ENCODE results near the gene DCLK3. TPM values are rescaled to one million over a fixed set of nuclear protein-coding genes. Genes with fewer than 3 reads are reported as not detected.

DCLK3 gene
- total and polyA plus RNA-seq, 2 donors (not counting 1 experiment from before 2014, with no cell fraction given) = not detected

DNA sequence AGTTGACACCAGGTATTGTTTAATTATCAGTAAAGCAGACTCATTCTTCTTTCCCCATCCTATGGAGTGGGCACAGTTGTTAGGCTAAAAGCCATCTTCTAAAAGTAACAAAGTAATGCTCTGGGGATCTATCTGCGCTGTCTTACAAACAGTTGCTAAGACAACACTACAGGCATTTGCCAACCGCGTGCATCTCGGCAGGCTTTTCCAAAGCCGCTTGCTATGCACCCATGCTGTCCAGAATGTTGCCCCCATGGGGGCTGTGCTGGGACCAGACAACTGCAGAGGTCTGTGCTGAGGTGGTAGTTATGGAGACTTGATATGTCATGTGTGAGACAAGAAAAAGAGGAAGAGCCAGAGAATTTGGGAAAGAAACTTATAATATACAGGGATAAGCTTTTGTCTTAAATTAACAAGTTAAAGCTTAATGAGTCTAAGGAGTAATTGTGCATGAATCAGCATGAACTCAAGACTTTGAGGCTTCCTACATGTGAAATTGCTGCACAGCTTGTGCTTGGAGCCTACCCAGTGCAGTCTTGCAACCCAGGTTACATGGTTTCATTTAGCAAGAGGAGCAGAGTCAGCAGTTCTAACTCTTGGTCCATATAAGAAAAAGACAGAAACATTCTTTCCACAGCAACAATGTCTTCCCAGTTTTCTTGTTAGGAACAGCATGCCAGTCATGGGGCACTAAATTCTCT, 38.9 kb upstream of the DCLK3 start:
- Histone ChIP-seq H3K27me3 (replicated peaks in 1 of 4; ENCODE audit: control extremely low read depth in 1 of 4, control insufficient read depth in 3 of 4, insufficient read depth in 4 of 4, low read length in 3 of 4) (peaks cover 0 to 3% (median 0%) of the 10 kb centered on the region in 4 experiments), H4K20me1 (ENCODE audit: control insufficient read depth, insufficient read depth, low read length, poor library complexity, severe bottlenecking) (no peaks in the 10 kb centered on the region), H3K79me2 (ENCODE audit: control insufficient read depth, insufficient read depth, low read length) (no peaks in the 10 kb centered on the region), H3K4me2 (replicated peaks; ENCODE audit: low read depth, low read length, poor library complexity, severe bottlenecking) (no peak overlapping the region), H3K9ac (ENCODE audit: low read length) (no peak overlapping the region), H3K27ac (ENCODE audit: low read length in 2 of 2) (no peak overlapping the region), H3K4me1 (ENCODE audit: control insufficient read depth in 2 of 2, insufficient read depth in 2 of 2, low read length in 2 of 2) (no peaks in the 10 kb centered on the region), H3K4me3 (ENCODE audit: control extremely low read depth in 1 of 5, extremely low read depth in 1 of 5, insufficient read depth in 1 of 5, low read depth in 2 of 5, low read length in 4 of 5) (no peak overlapping the region), H2AFZ (ENCODE audit: insufficient read depth, low read depth, low read length, poor library complexity, severe bottlenecking) (no peak overlapping the region), H3K9me3 (ENCODE audit: control extremely low read depth in 1 of 3, control insufficient read depth in 2 of 3, insufficient read depth in 1 of 3, low read length in 2 of 3) (peaks cover 2 to 13% (median 12%) of the 10 kb centered on the region in 3 donors), H3K36me3 (replicated peaks in 1 of 2; ENCODE audit: control extremely low read depth in 1 of 2, control insufficient read depth in 1 of 2, extremely low read depth in 1 of 2, insufficient read depth in 2 of 2, low read length in 1 of 2) (no peaks in the 10 kb centered on the region)
- Mint-ChIP-seq H3K27me3 (peaks cover 46% of the 10 kb centered on the region), H3K4me1 (no peaks in the 10 kb centered on the region), H3K9me3 (ENCODE audit: insufficient read depth) (peaks cover 7% of the 10 kb centered on the region), H3K27ac (no peak overlapping the region), H3K4me3 (no peak overlapping the region)
- 98% methylated on average over 5 of the region's 5 CpGs for WGBS (ENCODE audit: insufficient coverage)
- ChIA-PET CTCF (interaction anchor here (0.7 kb wide), 1 partner anchor 239 kb away, joined by 3 read pairs; no protein-coding TSS in a partner anchor), POLR2A (no interaction called here)
- no peak for ATAC-seq (ENCODE audit: low read depth)
- intact Hi-C loops (cut with micrococcal nuclease) = no loop called here
- no peak for DNase-seq
- TF ChIP-seq, protein P1, sequence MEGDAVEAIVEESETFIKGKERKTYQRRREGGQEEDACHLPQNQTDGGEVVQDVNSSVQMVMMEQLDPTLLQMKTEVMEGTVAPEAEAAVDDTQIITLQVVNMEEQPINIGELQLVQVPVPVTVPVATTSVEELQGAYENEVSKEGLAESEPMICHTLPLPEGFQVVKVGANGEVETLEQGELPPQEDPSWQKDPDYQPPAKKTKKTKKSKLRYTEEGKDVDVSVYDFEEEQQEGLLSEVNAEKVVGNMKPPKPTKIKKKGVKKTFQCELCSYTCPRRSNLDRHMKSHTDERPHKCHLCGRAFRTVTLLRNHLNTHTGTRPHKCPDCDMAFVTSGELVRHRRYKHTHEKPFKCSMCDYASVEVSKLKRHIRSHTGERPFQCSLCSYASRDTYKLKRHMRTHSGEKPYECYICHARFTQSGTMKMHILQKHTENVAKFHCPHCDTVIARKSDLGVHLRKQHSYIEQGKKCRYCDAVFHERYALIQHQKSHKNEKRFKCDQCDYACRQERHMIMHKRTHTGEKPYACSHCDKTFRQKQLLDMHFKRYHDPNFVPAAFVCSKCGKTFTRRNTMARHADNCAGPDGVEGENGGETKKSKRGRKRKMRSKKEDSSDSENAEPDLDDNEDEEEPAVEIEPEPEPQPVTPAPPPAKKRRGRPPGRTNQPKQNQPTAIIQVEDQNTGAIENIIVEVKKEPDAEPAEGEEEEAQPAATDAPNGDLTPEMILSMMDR (IDR thresholded peaks at IDR 0.05) = no peak
- no peak for TF ChIP-seq EZH2 (IDR thresholded peaks at IDR 0.05; ENCODE audit: borderline replicate concordance, insufficient read depth, low read depth, low read length, poor library complexity, severe bottlenecking)

DNA sequence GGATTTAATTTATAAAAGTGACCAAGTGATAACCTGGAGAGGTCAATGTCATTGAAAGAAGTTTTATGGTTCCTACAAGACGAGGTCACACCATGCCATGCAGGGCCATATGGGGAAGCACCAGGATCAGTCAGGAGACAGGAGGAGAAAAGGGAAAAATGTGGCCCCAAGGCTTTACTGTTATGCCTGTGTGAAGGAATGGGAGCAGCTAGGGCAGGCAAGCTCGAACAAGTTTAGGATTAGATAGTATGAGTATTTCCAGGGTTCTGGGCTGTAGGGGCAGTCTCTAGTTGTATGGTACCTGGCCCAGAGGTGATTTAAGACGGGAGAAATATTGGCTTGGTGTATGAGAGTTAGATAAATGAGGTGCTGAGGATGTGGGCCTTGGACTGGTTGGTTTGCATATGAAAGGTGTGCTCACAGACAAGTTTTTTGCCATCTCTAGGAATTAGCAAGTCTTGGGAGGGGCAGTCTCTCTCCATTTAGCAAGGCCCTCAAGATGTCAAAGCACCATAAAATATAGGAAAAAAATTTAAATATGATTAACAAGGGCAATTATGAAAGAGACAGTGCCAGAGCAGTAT, 36.3 kb upstream of the DCLK3 start:
- H2AFZ ChIP-seq (ENCODE audit: insufficient read depth, low read depth, low read length, poor library complexity, severe bottlenecking) = no peak overlapping the region
- DNase-seq = no peak
- 73% methylated on average over 3 of the region's 3 CpGs for WGBS (ENCODE audit: insufficient coverage)
- H3K4me1 ChIP-seq (ENCODE audit: control insufficient read depth in 2 of 2, insufficient read depth in 2 of 2, low read length in 2 of 2) = no peaks in the 10 kb centered on the region
- H3K9ac ChIP-seq (ENCODE audit: low read length) = no peak overlapping the region
- intact Hi-C loops (cut with micrococcal nuclease) = no loop called here
- TF ChIP-seq, protein P1 (IDR thresholded peaks at IDR 0.05) = no peak
- no peak for TF ChIP-seq EZH2 (IDR thresholded peaks at IDR 0.05; ENCODE audit: borderline replicate concordance, insufficient read depth, low read depth, low read length, poor library complexity, severe bottlenecking)
- H3K4me2 ChIP-seq (replicated peaks; ENCODE audit: low read depth, low read length, poor library complexity, severe bottlenecking) = no peak overlapping the region
- H3K27me3 ChIP-seq (replicated peaks in 1 of 4; ENCODE audit: control extremely low read depth in 1 of 4, control insufficient read depth in 3 of 4, insufficient read depth in 4 of 4, low read length in 3 of 4) = peaks cover 0 to 3% (median 0%) of the 10 kb centered on the region in 4 experiments
- CTCF ChIA-PET = no interaction called here
- H3K36me3 ChIP-seq (replicated peaks in 1 of 2; ENCODE audit: control extremely low read depth in 1 of 2, control insufficient read depth in 1 of 2, extremely low read depth in 1 of 2, insufficient read depth in 2 of 2, low read length in 1 of 2) = no peaks in the 10 kb centered on the region
- POLR2A ChIA-PET = no interaction called here
- H3K27me3 Mint-ChIP-seq = peaks cover 37% of the 10 kb centered on the region
- no peak overlapping the region for H3K27ac ChIP-seq (ENCODE audit: low read length in 2 of 2)
- H3K4me3 ChIP-seq (ENCODE audit: control extremely low read depth in 1 of 5, extremely low read depth in 1 of 5, insufficient read depth in 1 of 5, low read depth in 2 of 5, low read length in 4 of 5) = no peak overlapping the region
- H3K4me3 Mint-ChIP-seq = no peak overlapping the region
- H3K9me3 Mint-ChIP-seq (ENCODE audit: insufficient read depth) = no peaks in the 10 kb centered on the region
- ATAC-seq (ENCODE audit: low read depth) = no peak
- no peak overlapping the region for H3K27ac Mint-ChIP-seq
- H3K79me2 ChIP-seq (ENCODE audit: control insufficient read depth, insufficient read depth, low read length) = no peaks in the 10 kb centered on the region
- no peaks in the 10 kb centered on the region for H4K20me1 ChIP-seq (ENCODE audit: control insufficient read depth, insufficient read depth, low read length, poor library complexity, severe bottlenecking)
- no peaks in the 10 kb centered on the region for H3K4me1 Mint-ChIP-seq
- peaks cover 2 to 12% (median 7%) of the 10 kb centered on the region in 3 donors for H3K9me3 ChIP-seq (ENCODE audit: control extremely low read depth in 1 of 3, control insufficient read depth in 2 of 3, insufficient read depth in 1 of 3, low read length in 2 of 3)

All from B cell (primary cell).